Measurements from ENCODE around the gene ENTR1.
A peak's percentile ranks its signal among the peaks of the same experiment; 100 is the strongest.
"Not testable (repeated sequence)": the region's sequence is repeated elsewhere in the genome, so short reads cannot be mapped to it uniquely, and the experiment has no call there.

The ENTR1 gene

GRCh38 chr9:136438548-136439480 lies 28.4 kb upstream of the ENTR1 start:
- peak in 1 of 2 donors; percentile 25 for DNase-seq (ENCODE audit: low read depth in 2 of 2, low spot score in 1 of 2)

- no peak for DNase-seq (ENCODE audit: low read depth in 2 of 2, low spot score in 1 of 2)
These were observed 27.6 kb upstream of the ENTR1 start for GRCh38 chr9:136437839-136438547.

DNA sequence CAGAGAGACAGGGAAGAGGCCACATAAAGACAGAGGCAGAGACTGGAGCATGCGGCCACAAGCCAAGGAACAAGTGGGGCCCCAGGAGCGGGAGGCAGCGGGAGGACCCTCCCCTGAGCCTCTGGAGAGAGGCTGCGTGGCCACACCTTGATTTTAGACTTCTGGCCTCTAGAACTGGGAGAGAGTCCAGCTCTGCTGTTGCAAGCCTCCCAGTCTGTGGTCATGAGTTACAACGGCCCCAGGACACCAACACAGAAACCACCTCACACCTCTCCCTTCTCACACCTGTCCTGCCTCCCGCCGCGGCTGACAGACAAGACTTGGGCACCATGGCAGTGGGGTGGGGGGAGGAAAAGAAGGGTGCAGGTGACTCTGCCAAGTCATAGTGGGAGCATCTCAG lies 27.0 kb upstream of the ENTR1 start:
- no peak for DNase-seq (ENCODE audit: low read depth in 2 of 2, low spot score in 1 of 2)

GRCh38 chr9:136436055-136436634 lies 25.7 kb upstream of the ENTR1 start:
- DNase-seq (ENCODE audit: low read depth in 2 of 2, low spot score in 1 of 2), result no peak

GRCh38 chr9:136434580-136435169 lies 24.3 kb upstream of the ENTR1 start:
- DNase-seq (ENCODE audit: low read depth in 2 of 2, low spot score in 1 of 2), result no peak

- no peak for DNase-seq (ENCODE audit: low read depth in 2 of 2, low spot score in 1 of 2)
These were observed 23.6 kb upstream of the ENTR1 start for GRCh38 chr9:136433849-136434579.

DNA sequence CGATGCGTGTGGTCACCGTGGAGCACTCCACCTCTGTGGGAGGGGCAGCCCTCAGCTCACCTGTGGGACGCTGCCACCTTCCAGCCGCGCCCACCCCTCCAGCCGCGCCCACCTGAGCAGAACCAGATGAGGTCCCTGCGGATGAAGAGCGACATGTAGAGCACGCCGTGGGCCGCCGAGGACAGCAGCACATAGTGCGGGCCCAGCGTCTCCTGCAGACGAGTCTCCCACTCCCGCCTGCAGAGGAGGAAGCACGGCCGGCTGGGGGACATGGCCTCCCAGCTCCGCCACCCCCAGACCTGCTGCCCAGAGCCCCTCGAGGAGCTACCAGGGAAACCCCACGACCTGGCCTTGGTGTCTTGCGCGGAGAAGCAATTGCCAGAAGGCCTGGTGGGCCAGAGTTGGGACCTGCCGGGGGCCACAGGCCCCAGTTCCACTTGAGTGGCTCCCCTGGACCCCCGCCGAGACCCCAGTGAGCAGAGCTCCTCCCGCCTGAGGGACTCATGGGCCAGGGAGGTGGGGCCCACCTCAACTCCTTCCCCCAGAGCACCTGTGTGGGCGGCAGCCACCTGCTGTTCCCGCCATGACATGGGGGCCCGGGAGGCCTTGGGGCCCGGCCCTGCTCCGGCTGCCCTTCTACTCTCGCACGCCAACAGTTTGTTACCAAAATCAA lies 22.8 kb upstream of the ENTR1 start:
- no peak for DNase-seq (ENCODE audit: low read depth in 2 of 2, low spot score in 1 of 2)

DNA sequence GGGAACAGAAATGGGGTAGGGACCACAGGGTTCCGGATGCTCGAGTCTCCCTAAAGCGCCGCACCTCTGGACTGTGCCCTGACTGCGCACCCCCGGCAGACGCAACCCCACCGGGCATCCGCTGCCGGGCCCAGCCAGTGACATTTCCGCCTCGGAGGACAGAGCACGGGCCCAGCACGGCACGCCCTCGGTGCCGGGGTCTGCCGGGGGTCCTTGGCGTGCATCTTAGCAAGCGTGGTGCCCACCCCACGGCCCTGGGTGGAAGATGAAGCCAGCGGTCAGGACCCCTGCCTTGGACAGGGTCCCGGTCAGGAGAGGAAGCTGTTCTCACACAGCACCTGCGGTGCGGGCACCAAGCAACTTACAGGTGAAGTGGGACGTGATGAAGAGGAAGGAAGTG lies 22.2 kb upstream of the ENTR1 start:
- no peak for DNase-seq (ENCODE audit: low read depth in 2 of 2, low spot score in 1 of 2)

GRCh38 chr9:136431782-136432350 lies 21.5 kb upstream of the ENTR1 start:
- DNase-seq (ENCODE audit: low read depth in 2 of 2, low spot score in 1 of 2), result no peak

- DNase-seq (ENCODE audit: low read depth in 2 of 2, low spot score in 1 of 2), result no peak
These were observed 20.3 kb upstream of the ENTR1 start for GRCh38 chr9:136430588-136431234.

GRCh38 chr9:136429683-136430491 lies 19.5 kb upstream of the ENTR1 start:
- no peak for DNase-seq (ENCODE audit: low read depth in 2 of 2, low spot score in 1 of 2)

- no peak for DNase-seq (ENCODE audit: low read depth in 2 of 2, low spot score in 1 of 2)
These were observed 18.7 kb upstream of the ENTR1 start for GRCh38 chr9:136429075-136429628.

DNA sequence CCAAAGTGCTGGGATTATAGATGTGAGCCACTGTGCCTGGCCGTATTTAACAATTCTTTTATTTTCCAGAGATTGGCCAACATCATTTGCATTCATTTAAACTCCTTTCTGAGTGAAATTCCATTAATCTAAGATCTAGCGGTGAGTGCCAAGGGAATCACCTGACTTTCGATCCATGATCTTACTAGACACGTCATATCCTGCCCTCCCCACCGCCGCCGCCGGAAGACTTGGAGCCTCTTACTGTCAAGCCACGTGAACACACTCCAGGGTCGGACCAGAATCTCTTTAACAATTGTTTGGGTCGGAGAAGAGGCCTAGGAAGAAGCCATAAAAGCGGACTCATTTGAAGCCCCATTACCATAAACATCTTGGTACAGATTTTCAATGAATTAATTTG lies 16.4 kb upstream of the ENTR1 start:
- no peak for DNase-seq (ENCODE audit: low read depth in 2 of 2, low spot score in 1 of 2)

- not testable (repeated sequence) for DNase-seq (ENCODE audit: low read depth in 2 of 2, low spot score in 1 of 2)
These were observed 15.0 kb upstream of the ENTR1 start for GRCh38 chr9:136425367-136425766.

DNA sequence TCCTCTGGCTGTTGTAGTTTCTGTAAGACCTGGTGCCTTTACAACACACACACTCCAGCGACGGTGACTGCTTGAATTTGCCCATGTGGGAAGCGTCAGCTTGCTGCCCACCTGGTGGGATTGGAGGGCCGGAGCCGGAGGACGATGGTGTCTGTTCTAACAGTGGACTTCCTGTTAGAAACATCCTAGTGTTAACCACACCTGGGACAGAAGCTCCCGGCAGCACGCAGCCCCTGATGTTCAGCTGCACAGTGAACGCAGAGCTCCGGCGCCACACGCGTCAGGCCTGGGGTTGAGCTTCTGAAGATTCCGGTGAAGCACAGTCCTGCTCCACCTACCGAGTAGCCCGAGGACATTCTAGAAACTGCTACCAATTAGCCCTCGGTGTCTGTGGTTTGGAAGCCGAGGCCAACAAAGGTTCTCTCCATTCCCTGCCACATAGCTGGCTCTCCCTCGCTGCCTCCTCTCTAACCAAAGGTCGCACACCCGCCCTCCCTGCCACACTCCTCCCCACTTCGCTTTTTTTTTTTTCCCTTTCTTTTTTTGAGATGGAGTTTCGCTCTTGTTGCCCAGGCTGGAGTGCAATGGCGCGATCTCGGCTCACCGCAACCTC lies 14.4 kb upstream of the ENTR1 start:
- no peak for DNase-seq (ENCODE audit: low read depth in 2 of 2, low spot score in 1 of 2)

DNA sequence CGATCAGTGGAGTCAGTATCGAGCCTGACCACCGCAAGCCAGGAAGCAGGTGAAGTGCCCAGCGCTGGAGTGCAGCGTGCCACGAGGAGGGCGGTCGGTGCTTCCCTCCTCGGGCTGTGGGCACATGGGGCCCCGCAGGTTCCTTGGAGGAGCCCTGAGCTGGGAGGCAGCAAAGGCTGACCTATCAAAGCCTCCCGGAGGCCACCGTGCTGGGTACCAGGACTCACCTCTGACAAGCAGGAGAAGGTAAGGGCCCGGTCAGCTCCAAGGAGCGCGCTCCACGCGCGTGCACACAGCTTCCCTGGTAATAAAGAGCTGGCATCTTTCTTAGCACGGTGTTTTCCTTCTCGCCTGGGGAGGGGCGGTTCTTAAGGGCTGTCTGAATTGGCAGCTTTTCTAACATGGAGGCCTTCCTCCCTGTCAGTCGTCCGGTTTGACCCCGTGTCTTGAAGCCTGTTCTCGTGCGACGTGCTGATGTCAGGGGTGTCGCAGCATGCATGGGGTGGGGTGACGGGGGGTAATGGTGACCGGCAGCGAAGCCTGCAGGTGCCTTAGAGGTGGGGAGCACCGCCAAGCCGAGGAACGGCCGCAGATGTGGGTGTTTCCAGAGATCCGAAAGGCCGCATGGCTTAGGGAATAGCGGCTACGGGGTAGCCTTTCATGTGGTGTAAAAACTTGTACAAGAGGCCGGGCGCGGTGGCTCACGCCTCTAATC lies 13.2 kb upstream of the ENTR1 start:
- no peak for DNase-seq (ENCODE audit: low read depth in 2 of 2, low spot score in 1 of 2)

DNA sequence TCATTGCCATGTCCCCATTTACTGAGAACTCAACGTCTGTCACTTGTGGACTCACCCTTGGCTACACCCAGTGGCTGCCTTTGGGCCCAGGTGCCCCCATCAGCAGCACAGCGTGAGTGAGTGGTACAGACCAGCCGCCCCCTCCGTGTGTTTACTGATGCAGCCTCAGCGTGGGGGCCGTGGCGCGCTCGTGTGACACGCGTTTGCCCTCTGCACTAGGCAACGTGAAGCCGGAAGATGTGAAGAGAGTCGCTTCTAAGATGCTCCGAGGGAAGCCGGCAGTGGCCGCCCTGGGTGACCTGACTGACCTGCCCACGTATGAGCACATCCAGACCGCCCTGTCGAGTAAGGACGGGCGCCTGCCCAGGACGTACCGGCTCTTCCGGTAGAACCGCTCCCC lies 12.5 kb upstream of the ENTR1 start:
- DNase-seq (ENCODE audit: low read depth in 2 of 2, low spot score in 1 of 2), result no peak

Data from stimulated activated CD8-positive, alpha-beta memory T cell treated with anti-CD3 and anti-CD28 coated beads, Interleukin-4, amount 100 ng/mL, for 1 hour (primary cell).